Activated CD4-positive, alpha-beta T cell treated with anti-CD3 and anti-CD28 coated beads, Interleukin-2, amount 50 U/mL, for 4 hours (primary cell): ENCODE data around the gene CD2.
"Not testable (repeated sequence)": the region's sequence is repeated elsewhere in the genome, so short reads cannot be mapped to it uniquely, and the experiment has no call there.

Experiments
- DNase-seq, 2 experiments: peaks; one replicate each; pipeline ENCODE4 v3.0.0-alpha.2; 2020

Gene CD2

GRCh38 chr1:116732726-116733125 lies 21.5 kb upstream of the CD2 start:
- DNase-seq: no peak

- DNase-seq: no peak
These were observed 20.5 kb upstream of the CD2 start for GRCh38 chr1:116733476-116734365.

- DNase-seq: no peak
These were observed 19.0 kb upstream of the CD2 start for GRCh38 chr1:116735246-116735645.

GRCh38 chr1:116737020-116737854 lies 17.0 kb upstream of the CD2 start:
- peak; percentile 73 to 74 for DNase-seq

- peak; percentile 40 to 43 for DNase-seq
These were observed 16.3 kb upstream of the CD2 start for GRCh38 chr1:116737855-116738321.

- peak; percentile 55 to 65 for DNase-seq
These were observed 15.4 kb upstream of the CD2 start for GRCh38 chr1:116738673-116739370.

- DNase-seq: no peak
These were observed 14.7 kb upstream of the CD2 start for GRCh38 chr1:116739371-116740012.

- no peak for DNase-seq
These were observed 13.9 kb upstream of the CD2 start for GRCh38 chr1:116740296-116740695.

GRCh38 chr1:116740746-116741145 lies 13.5 kb upstream of the CD2 start:
- DNase-seq: no peak

GRCh38 chr1:116741836-116742565 lies 12.2 kb upstream of the CD2 start:
- no peak for DNase-seq

GRCh38 chr1:116743535-116743934 lies 10.7 kb upstream of the CD2 start:
- DNase-seq: no peak

- no peak for DNase-seq
These were observed 6.0 kb upstream of the CD2 start for GRCh38 chr1:116748272-116748671.

GRCh38 chr1:116751146-116751545 lies 3.1 kb upstream of the CD2 start:
- DNase-seq: no peak

GRCh38 chr1:116751621-116752020 lies 2.6 kb upstream of the CD2 start:
- DNase-seq: no peak

- DNase-seq: no peak
These were observed 918 bp upstream of the CD2 start for GRCh38 chr1:116753312-116753711.

GRCh38 chr1:116755066-116755465 lies 836 bp downstream of the CD2 start:
- no peak for DNase-seq

GRCh38 chr1:116755681-116756080 lies 1.5 kb downstream of the CD2 start:
- no peak for DNase-seq

GRCh38 chr1:116756092-116756491 lies 1.9 kb downstream of the CD2 start:
- DNase-seq: not testable (repeated sequence)

- DNase-seq: not testable (repeated sequence)
These were observed 4.2 kb downstream of the CD2 start for GRCh38 chr1:116758456-116758815.

GRCh38 chr1:116759636-116760035 lies 5.4 kb downstream of the CD2 start:
- no peak for DNase-seq

- DNase-seq: no peak
These were observed 6.3 kb downstream of the CD2 start for GRCh38 chr1:116760487-116760886.
